GM21515 (cell line): ENCODE results near the gene KIRREL2.
"Not testable (repeated sequence)": the region's sequence is repeated elsewhere in the genome, so short reads cannot be mapped to it uniquely, and the experiment has no call there.

Source experiments
- ATAC-seq: cut with Tn5 transposase; IDR thresholded peaks from one replicate; pipeline ENCODE4 v1.9.1; 2021; ENCODE audit not compliant: unreplicated experiment

KIRREL2 gene

DNA sequence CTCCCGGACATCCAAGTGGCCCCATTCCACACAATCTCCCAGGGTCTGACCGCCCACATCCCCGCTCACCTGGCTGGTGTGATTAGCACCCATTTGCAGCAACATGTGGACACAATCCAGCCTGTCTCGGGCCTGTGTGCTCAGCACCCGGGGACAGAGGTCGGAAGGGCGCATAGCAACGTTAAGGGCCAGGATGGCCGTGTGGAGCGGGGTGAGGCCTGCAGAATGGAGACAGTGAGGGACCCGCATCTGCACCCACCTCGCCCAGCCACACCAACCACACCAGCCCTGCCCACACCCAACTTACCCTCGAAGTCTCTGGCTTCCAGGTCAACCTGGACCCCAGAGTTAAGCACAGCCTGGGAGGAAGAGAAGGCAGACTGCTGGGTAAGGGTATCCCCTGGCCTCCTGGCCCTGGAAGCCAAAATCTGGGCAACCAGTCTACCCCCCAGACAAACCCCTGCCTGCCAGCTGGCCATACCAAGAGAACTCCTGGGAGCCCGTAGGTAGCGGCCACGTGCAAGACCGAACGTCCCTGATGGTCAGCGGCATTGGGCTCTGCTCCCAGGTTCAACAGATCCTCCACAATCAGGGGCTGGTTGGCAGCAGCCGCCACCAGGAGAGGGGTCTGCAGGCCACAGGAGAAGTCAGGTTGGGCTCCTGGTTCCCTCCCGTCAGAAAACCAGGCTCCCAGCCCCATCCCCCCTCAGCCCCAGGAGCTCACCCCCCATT lies 39.4 kb downstream of the KIRREL2 start:
- no peak for ATAC-seq

DNA sequence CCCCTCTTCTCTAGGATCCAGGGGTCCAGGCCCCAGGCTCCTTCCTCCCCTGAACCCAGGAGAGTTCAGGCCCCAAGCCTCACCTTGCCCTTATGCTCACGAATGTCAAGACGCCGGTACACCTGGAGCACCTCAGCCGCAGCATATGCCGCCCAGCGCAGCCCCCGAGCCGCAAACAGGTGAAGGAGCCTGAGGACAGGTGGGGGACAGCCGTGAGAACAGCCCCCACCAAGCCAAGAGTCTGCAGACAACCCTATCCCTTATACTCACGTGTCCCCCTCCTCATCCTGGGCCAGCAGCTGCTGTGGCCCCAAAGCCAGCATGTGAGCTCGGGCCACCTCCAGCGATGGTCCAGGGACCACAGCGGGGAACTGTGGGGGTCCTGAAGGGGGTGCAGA lies 39.9 kb downstream of the KIRREL2 start:
- ATAC-seq = no peak

DNA sequence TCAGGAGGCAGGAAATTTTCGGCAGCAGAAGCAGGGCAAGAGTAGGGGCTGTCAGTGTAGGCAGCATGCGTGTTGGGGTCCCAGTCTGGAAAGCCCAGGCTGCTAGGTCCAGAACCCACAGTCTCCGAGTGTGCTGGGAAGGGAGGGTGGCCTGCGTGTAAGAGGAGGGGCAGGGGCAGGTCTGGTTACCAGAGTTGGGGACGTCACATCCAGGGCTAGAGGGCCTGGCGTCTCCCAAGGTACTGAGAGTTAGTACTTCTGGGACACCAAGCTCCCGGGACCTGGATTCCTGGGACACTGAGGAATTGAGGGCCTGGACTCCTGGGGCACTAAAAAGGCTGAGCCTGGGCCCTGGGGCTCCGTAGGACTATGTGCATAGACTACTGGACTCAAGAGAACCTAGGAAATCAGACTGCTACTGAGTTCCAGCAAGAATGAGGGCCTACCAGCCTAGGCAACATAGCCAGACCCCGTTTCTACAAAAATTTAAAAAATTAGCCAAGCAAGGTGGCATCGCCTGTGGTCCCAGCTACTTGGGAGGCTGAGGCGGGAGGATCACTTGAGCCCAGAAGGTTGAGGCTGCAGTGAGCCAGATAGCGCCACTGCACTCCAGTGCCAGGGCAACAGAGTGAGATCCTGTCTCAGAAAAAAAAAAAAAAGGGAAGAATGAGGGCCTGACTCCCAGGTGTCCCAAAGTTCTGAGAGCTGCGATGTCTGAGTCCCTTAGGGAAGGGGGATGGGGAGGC lies 41.2 kb downstream of the KIRREL2 start:
- ATAC-seq = no peak

DNA sequence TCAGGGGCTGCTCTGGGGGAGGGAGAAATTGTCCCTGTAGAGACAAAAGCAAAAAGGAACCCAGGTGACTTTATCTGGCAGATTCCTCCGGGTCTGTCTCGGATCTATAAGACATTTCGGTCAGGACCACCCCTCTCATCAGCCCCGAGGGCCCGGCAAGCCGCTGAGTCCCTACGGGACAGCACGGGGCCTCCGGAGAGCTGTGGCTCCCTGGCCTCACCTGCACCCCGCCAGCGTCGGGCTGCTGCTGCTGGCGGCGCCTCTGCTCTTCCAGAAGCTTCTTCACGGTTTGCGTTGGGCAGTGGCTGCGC lies 41.7 kb downstream of the KIRREL2 start:
- no peak for ATAC-seq

DNA sequence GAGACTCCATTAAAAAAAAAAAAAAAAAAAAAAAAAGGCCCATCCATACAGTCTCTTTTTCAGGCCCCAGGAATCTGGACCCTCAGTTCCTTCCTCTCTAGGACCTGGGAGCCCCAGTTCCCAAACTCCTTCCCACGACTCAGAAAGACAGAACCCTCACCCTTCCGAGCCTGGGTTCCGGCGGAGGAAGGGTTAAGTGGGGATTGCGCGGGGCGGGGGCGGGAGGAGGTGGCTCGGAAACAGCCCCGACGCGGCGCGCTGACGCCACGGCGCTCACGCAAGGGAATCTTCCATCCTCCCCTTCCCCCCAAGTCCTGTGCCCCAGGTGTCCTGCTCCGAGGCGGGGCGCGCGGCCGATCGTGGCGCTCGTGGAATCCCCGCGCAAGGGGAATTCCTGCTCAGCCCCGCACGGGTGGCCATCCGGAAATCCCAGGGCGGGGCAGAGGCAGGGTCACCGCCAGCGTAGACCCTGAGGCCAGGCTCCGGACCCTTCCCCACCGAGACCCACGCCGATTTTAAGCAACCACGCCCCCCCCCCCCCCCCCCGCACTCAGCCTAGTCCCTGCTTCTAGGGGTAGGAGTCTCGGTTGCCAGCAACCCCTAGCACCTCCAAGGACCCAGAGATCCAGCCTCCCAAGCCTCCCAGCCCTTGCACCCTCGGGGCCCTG lies 43.0 kb downstream of the KIRREL2 start:
- peak; percentile 37 for ATAC-seq

DNA sequence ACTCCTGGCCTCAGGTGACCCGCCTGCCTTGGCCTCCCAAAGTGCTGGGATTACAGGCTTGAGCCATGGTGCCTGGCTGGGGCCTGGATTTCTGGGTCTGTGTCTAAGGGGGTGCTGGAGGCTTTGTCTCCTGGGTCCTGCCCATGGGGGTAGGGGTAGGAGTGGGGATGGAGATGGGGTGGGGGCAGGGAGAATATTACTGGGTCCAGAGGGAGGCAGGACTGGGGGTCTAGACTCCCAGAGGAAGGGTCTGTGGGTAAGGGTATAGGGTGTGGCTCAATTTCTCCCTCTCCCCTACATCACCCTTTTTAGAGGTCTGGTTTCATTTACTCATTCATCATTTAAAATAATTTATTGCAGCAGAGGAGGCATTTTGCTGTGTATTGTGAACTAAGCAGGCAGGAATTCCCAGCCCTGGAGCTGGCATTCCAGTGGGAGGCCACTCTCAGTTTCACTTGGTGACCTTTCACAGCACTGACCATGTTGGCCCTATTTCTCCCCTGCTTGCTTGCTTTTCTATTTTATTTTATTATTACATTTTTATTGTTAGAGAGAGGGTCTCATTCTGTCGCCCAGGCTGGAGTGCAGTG lies 44.4 kb downstream of the KIRREL2 start:
- ATAC-seq = no peak

DNA sequence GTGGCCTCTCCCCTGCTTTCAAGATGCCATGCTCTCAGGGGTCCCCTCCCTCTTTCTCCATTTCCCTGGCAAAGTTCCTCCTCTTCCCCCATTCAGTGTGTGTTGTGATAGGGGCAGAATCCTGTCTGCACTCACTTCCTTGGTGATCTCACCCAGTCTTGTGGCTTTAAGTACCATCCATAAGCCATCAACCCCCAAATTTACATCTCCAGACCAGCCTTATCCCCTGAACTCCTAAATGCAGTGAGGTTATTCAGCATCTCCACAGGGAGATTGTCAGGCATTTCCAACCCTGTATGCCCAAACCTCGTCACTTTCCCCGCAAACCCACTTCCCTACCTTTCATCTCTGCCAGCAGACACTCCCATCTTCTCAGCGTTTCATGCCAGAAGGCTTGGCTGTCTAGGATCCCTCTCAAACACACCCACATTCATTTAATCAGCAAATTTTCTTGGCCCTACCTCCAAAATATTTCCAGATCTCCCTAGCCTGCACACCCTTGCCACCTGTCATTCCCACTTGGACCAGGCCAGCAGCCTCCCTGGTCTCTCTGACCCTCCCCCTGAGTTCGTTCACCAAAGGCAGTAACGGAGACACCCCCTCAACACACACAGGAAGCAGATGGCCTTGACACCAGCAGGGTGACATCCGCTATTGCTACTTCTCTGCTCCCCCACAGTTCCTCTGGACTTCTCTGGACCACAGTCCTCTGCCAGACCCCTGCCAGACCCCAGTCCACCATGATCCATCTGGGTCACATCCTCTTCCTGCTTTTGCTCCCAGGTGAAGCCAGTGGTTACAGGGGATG lies 45.3 kb downstream of the KIRREL2 start, which contains the start of gene HCST:
HCST (plus strand) TSS at position 676 of the 808 bp plus-strand sequence; CDS start at position 741, 65 bp downstream.
- ATAC-seq = no peak

DNA sequence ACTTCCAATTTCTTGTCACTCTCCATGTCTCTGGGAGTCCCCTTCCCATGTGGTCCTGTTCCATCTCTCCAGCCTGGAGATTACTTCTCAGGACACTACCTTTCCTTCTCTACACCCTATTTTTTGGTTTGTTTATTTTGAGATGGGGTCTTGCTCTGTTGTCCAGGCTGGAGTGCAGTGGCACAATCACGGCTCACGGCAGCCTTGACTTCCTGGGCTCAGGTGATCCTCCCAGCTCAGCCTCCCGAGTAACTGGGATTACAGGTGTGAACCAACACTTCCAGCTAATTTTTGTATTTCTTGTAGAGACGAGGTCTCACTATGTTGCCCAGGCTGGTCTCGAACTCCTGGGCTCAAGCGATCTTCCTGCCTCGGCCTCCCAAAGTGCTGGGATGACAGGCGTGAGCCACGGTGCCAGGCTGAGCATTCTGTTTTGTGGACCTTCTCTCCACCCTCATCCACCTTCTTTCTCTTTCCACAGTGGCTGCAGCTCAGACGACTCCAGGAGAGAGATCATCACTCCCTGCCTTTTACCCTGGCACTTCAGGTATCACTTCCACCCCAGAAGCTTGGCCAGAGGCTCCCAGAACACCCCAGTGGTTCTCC lies 46.3 kb downstream of the KIRREL2 start:
- no peak for ATAC-seq

DNA sequence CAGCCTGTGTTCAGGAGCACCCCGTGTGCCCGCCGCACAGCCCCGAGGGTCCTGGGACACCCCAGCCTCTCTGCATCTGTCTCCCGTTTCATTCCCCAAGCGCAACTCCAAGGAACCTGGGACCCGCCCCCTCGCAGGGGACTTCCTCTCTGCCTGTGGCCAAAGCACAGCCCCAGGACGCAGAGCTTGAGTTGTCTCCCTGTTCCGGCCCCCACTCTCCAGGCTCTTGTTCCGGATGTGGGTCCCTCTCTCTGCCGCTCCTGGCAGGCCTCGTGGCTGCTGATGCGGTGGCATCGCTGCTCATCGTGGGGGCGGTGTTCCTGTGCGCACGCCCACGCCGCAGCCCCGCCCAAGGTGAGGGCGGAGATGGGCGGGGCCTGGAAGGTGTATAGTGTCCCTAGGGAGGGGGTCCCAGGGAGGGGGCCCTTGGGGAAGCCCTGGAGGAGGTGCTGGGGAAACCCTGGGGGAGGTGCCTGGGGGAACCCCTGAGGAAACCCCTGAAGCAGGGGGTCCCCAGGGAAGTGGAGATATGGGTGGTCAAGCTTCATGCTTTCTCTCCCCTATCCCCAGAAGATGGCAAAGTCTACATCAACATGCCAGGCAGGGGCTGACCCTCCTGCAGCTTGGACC lies 47.0 kb downstream of the KIRREL2 start:
- peak; percentile 44 for ATAC-seq

DNA sequence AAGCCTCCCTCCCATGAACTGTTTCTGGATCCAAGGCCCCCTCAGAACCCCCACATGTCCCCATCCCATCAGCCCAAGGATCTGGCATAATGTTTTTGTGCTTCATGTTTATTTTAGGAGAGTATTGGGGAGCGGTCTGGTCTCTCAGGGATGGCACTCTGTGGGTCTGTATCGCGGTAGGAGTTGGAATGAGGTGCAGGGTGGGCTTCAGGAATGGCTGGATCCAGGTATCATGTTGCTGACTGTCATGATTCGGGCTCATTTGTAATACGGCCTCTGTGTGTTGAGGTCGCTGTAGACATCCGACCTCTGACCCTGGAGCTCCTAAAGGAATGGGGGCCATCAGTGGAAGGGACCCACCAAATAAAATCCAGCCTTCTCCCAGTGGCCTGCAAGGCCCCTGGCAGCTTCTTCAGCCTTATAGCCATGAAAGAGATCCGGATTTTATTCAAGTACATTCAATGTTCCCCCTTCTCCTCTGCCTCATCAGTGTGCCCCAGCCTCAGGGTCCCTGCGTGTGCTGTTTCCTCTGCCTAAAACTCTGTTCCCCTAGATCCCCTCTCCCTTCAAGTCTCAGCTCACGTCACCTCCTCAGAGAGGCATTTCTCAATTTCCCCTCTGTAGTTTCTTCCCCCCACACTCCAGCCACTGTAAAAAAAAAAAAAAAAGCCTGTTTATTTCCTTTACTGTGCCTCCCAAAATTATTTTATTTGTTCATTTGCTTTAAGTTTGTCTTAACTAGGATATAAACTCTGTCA lies 47.8 kb downstream of the KIRREL2 start:
- ATAC-seq = no peak

DNA sequence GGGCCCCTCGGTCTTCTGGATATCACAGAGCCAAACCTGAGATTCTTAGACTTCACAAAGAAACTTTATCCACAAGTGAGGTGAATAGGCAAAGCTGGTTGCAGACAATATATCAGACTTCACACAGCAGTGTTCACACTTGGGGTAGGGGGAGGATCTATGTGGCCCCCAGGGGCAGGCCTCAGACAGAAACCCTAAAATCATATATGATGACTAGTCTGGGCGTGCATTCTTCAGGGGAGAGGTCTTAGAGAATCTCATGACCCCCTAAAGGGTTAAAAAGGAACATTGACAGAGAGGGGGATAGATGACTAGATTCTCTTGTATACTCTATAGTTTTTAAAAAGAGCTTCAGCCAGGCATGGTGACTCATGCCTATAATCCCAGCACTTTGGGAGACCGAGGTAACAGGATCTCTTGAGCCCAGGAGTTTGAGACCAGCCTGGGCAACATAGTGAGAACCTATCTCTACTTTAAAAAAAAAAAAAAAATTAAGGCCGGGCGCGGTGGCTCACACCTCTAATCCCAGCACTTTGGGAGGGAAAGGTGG lies 48.5 kb downstream of the KIRREL2 start:
- no peak for ATAC-seq

DNA sequence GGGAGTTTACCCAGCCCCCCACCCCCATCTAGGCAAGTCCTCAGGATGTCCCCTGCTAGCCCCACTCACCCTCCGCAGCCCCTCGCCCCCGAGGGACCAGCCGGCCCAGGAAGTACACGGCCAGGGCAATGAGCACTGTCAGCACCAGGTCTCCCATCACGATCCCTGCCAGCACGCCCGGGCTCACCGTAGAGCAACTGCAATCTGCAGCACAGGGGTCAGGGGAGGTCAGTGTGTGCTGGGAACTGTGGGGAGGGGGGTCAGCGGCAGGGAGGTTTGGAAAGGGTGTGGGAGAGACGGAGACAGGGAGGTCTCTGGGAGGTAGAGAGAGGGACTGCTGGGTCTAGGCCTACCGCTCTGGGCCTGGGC lies 50.6 kb downstream of the KIRREL2 start:
- ATAC-seq = no peak

DNA sequence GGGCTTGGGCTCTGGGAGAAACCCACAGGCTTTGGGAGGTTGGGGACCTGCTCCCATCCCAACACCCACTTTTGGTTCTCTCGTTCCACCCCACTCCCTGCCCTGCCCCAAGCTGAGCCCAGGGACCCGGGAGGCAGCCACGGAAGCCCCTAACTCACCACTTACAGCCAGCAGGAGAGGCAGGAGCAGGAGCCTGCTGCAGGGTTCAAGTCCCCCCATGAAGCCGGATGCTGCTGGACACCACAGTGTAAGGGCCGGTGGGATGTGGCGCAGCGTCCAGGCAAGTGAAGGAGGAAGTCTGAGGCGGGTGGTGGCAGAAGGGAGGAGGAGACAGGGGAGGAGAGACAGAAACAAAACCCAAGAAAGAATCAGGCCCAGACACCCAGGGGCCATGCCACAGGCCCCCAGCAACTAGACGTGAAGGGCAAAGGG lies 51.3 kb downstream of the KIRREL2 start, which contains the start of gene TYROBP:
TYROBP (minus strand) TSS at position 286 of the 432 bp plus-strand sequence; CDS start at position 219, 67 bp downstream.
- no peak for ATAC-seq

DNA sequence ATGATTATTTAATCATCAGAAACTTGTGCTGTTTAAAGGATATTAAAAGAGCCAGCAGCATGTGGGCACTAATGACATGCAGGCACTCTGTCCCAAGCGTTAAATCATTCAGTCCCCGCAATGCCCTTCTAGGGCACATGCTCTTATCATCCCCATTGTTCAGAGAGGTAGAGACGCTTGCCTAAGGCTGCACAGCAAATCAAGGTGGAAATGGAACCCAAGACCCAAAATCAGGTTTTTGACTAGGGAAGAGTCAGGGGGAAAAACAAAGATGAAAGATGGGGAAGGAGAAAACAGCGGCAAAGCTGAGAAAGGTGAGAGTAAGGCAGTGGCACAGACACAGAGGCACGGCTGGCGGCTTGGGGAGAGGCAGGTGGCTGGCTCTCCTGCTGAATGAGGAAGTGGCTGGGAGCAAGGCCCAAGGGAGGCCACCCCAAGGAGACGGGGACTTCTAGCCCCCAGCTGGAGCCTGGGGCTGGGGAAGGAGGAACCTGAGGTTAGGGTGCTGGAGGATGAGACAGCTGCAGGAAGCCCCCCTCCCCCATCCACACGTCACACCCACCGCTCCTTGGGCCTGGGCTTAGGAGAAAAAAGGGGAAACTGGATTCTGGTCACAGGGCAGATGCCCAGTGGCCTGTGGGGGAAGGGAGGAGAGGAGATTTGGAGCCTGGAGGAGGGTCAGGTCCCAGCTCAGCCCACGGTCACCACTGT lies 52.4 kb downstream of the KIRREL2 start:
- no peak for ATAC-seq

DNA sequence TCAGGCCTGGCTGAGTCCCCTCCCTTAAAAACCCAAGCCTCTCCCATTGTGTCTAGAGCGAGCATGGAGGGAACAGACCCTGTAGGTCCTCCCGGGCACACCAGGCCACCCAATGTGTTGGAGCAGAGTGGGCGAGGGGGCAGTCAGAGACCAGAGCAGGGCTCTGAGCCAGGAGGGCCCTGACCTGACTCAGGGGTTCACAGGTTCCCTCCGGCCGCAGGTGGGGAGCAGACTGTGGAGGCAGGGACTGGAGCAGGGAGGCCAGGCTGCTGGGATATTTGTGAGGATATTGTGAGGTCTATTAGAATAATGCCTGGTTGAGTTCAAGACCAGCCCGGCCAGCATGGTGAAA lies 52.9 kb downstream of the KIRREL2 start:
- no peak for ATAC-seq

DNA sequence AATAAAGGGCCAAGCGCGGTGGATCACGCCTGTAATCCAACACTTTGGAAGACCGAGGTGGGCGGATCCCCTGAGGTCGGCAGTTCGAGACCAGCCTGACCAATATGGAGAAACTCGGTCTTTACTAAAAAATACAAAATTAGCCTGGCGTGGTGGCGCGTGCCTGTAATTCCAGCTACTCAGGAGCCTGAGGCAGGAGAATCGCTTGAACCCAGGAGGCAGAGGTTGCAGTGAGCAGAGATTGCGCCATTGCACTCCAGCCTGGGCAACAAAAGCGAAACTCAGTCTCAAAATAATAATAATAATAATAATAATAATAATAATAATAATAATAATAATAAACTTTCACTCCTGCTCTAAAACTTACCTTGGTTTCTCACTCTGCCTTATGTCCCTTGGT lies 53.6 kb downstream of the KIRREL2 start:
- not testable (repeated sequence) for ATAC-seq

DNA sequence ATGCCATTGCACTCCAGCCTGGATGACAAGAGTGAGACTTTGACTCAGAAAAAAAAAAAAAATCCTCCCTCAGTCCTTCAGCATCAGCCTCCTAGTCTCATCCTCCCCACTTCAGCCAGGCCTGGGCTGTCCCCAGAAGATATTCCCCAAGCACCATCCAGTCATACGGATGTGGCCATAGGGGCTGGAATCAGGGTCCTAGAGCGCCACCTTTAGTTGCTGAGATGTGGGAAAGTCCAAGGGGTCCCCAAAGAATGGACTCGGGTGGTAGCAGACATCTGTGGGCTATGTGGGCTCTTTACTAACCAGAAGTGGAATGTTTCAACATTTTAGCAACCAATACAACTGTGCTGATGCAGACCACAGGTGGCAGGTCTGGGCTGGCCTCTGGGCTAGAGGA lies 54.5 kb downstream of the KIRREL2 start:
- ATAC-seq = no peak

DNA sequence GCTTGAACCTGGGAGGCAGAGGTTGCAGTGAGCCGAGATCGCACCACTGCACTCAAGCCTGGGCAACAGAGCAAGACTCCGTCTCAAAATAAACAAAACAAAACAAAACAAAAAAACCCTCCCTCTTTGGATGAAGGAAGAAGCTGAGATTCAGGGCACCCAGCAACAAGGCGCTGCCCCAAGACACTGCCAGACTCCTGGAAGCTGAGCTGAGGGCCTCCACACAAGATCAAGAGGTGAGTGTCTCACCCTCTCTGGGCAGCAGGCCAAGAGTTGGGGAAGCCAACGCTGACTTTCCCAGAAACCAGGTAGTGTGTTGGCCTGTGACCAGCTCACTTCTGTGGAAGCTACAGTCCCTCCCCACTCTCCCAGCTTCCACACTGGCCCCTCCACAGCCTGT lies 55.1 kb downstream of the KIRREL2 start:
- no peak for ATAC-seq
